GM04504 (cell line): ENCODE data around the gene WWTR1.

ENCODE experiments used
- DNase-seq: peaks from one replicate; pipeline ENCODE4 v3.0.0-alpha.2; 2012; ENCODE audit warnings: low read depth

WWTR1 gene

DNA sequence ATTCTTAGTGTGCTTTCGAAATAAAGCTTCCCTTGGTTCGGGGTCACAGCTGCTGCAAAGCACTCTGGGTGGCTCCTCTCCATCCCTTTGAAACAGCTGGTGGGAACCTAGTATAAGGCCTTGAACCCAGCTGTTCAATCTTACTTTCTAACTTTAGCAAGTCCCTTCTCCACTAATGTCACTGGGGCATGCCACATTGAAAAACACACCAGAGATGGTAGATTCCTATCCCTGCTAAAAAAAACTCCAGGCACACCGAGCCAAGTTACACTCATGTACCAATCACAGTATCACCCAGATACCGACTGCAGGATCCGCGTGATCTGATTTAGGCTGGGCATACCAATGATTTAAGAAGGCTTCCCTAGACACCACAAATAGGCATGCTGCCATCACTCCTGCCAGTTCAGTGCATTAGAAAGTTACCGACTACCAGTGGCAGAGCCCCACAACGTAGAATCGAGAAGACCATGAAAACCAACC is 65.0 kb downstream of the WWTR1 start:
- no peak for DNase-seq

GRCh38 chr3:149590691-149591441 is 67.0 kb downstream of the WWTR1 start:
- DNase-seq = no peak

- peak; percentile 47 for DNase-seq
These were observed 68.5 kb downstream of the WWTR1 start for GRCh38 chr3:149589332-149589731.

DNA sequence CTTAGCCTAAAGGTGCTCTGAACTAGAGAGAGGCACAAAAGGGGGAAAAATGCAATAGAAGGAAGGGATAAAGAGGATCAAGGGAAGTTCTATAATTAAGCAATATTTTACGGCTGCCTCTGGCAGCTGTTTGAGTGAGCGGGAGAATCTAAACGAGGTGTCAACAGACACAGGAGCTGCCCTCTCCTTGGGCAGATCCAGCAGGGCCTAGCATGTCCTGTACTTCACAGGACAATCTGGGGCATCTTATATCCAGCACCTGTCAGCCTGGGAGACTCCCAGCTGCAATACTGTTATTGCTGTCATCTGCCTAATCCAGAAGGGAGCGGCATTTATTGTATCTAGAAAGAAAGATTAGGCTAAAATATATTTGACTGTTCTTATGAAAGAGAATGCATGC is 68.9 kb downstream of the WWTR1 start:
- no peak for DNase-seq

- no peak for DNase-seq
These were observed 70.4 kb downstream of the WWTR1 start for GRCh38 chr3:149587383-149587782.

- DNase-seq = no peak
These were observed 71.0 kb downstream of the WWTR1 start for GRCh38 chr3:149586871-149587270.

DNA sequence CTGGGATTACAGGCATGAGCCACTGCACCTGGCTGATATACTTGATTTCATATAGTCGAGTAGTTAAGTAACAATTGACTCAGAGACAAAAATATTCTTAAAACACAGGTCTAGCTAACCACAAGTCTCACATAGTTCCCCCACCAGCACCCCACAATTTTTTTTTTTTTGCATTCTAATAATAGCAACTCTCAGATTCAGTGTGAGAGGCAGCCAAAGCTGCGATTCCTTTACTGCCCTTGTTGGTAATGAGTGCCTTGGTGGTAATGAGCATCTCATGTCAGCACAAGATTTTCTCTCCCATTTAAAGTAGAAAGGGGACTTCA is 72.5 kb downstream of the WWTR1 start:
- no peak for DNase-seq

- no peak for DNase-seq
These were observed 73.7 kb downstream of the WWTR1 start for GRCh38 chr3:149583921-149584635.

- DNase-seq = no peak
These were observed 75.4 kb downstream of the WWTR1 start for GRCh38 chr3:149582395-149582794.

DNA sequence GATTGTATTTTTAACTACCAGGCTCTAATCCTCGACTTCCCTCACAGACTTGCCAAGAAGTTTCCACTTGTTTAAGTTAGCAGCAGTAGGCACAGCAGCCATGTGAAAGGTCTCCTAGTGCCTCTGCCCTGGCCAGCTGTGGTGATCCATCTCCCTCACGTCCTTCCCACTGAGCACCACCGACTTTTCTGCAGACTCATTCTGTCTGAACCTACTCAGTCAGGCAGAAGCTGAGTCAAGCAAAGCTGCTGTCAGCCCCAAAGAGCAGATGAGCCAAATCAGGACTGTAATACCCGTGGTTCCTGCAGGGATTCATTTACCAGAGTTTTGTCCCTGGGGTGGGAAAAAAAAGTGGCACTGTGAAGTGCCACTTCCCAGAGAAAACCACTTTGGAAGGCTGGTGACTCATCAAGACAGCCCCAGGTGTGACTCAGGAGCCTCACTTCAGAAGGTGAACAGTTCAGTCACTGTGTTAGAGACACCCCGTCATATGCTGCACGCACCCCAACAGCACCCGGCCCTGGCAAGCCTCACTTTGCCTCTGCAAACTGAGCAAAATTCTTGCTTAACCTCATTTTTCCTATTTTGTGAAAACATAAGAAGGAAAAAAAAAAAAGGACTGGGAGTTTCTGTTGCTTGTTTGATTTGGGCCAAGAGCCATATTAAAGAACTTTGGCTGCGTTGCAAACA is 76.0 kb downstream of the WWTR1 start:
- DNase-seq = peak; percentile 79

DNA sequence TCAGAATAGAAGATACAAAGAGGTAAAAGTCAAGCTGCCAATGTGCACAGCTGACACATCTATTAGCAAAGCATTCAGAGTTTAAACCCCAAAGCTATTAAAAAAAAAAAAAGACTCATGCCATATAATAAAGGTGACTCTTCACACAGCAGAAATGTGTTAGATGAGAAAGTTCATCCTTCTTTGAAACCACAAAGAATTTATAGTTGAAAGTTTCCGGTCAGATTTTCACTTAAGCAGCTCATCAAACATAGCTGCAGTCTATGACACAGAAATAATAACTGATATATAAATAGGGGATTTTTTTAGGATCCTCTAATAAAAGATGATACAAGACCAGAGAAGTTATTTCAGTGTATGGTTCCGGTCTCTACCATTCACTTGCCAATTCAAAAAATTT is 76.6 kb downstream of the WWTR1 start:
- no peak for DNase-seq

- DNase-seq = no peak
These were observed 77.8 kb downstream of the WWTR1 start for GRCh38 chr3:149579838-149580542.

DNA sequence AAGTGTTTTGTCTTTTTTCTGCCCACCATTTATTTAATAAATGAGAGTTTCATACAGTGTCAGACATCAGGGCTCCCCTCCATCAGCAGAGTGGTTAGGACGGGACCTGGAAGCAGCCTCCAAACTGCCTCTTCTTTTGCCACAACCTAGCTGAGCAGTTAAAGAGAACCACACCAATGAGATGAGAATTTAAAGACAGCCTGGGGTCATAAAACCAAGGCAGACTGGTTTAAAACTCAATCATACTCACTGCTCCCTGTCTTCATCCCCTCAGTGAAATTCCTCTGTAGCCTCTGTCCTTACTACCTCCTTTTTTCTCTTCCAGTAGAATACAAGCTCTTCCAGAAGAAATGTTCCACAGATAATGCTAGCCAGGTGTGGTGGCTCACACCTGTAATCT is 78.7 kb downstream of the WWTR1 start:
- no peak for DNase-seq

- no peak for DNase-seq
These were observed 80.0 kb downstream of the WWTR1 start for GRCh38 chr3:149577801-149578200.

GRCh38 chr3:149575961-149576564 is 81.8 kb downstream of the WWTR1 start:
- DNase-seq = peak; percentile 91

DNA sequence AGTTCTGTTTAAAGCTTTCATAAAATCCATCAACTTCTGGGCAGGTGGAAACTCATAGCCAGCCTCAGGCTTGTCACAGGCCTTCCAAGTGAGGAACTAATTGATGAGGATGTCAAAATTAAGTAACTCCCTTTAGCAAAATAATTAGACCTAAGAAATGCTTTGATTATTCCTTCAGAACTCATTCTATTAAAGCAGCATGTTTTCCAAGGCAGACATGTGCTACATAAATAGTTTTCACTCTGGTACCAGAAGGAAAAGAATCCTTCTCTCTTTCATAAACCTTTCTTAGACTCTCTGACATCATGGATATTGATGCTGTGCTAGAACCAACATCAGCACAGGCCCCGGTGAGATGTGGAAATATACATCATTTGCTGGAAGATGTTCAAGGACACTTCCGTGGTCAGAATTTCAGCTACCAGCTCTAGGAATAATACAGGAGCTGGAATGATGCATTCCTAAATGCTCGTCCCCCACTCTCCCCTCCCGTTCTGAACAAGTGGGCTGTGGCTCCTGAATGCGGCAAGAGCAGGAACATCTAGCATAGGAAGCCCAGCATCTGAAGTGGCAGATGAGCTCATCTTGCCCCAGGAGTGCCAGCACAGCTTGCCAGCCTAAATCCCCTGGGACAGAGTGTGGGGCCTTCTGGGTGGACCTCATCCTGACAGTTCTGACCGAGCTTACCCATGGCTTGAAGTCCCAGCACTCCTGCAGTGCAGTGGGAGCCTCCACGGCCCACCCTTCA is 82.4 kb downstream of the WWTR1 start:
- DNase-seq = no peak

GRCh38 chr3:149572796-149573414 is 84.9 kb downstream of the WWTR1 start:
- DNase-seq = no peak

GRCh38 chr3:149571381-149571780 is 86.4 kb downstream of the WWTR1 start:
- no peak for DNase-seq

DNA sequence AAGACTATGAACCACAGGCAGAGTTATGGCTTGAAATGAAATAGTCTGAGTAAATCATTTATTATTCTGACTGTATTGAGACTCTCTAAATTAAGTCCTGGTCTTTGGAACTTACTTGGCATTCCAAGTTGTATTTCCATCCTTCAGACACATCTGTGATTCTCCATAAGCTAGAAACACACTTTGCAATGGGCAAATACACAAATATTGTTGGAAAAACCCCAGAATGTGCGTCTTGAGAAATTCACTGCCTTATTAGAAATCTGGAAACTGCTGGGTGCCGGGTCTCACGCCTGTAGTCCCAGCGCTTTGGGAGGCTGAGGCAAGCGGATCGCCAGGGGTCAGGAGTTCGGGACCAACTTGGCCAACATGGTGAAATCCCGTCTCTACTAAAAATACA is 87.8 kb downstream of the WWTR1 start:
- DNase-seq = no peak

- DNase-seq = no peak
These were observed 90.4 kb downstream of the WWTR1 start for GRCh38 chr3:149567381-149567780.
